MM.1S (cell line): Measurements from ENCODE around the gene THOC3.
"Not testable (repeated sequence)": the region's sequence is repeated elsewhere in the genome, so short reads cannot be mapped to it uniquely, and the experiment has no call there.

Experiments used
- CTCF ChIP-seq: fragments of 300-600 bp; sonication (generic); IDR thresholded peaks from 2 replicates; pipeline ENCODE4 v1.5.1; 2016; ENCODE audit warnings: antibody characterized with exemption, low read length, mixed read lengths
- EZH2 ChIP-seq: fragments of 300-600 bp; sonication (generic); optimal IDR thresholded peaks from 2 replicates; pipeline ENCODE3; 2017; ENCODE audit warnings: low read depth, mild to moderate bottlenecking, antibody characterized with exemption, low read length, mixed read lengths

- not testable (repeated sequence) for TF ChIP-seq CTCF, EZH2
These were observed 49.2 kb upstream of the THOC3 start for GRCh38 chr5:176017324-176017723.
